BLaER1 treated with 17β-estradiol and CSF1 and Interleukin-3, amounts not matched to agents 10 nM and 100 nM (cell line): ENCODE measurements around the gene FLRT2.

ENCODE experiments used
- H3K27ac ChIP-seq, 11 experiments: shearing (Covaris generic); formaldehyde crosslinking; 2 replicates each; pipeline ENCODE4 v1.8.1; 2022
- H3K27me3 ChIP-seq, 11 experiments: shearing (Covaris generic); formaldehyde crosslinking; 2 replicates each; pipeline ENCODE4 v1.8.1; 2022
- H3K36me3 ChIP-seq, 11 experiments: shearing (Covaris generic); formaldehyde crosslinking; 2 replicates each; pipeline ENCODE4 v1.8.1; 2022
- H3K4me1 ChIP-seq, 10 experiments: shearing (Covaris generic); formaldehyde crosslinking; 2 replicates each; pipeline ENCODE4 v1.8.1; 2022
- H3K4me2 ChIP-seq, 11 experiments: shearing (Covaris generic); formaldehyde crosslinking; 2 replicates each; pipeline ENCODE4 v1.8.1; 2022
- H3K4me3 ChIP-seq, 10 experiments: shearing (Covaris generic); formaldehyde crosslinking; 2 replicates each; pipeline ENCODE4 v1.8.1; 2022
- H3K9ac ChIP-seq, 11 experiments: shearing (Covaris generic); formaldehyde crosslinking; 2 replicates each; pipeline ENCODE4 v1.8.1; 2022
- H3K9me3 ChIP-seq, 11 experiments: shearing (Covaris generic); formaldehyde crosslinking; replicated peaks in 1 of 11; 2 replicates each; pipeline ENCODE4 v1.8.1; 2022
- H4K20me1 ChIP-seq, 11 experiments: shearing (Covaris generic); formaldehyde crosslinking; 2 replicates each; pipeline ENCODE4 v1.8.1; 2022
- Cebpa-rat ChIP-seq, 11 experiments: shearing (Covaris generic); IDR thresholded peaks; 2 replicates each; pipeline ENCODE4 v1.8.1; 2022

FLRT2 gene

DNA sequence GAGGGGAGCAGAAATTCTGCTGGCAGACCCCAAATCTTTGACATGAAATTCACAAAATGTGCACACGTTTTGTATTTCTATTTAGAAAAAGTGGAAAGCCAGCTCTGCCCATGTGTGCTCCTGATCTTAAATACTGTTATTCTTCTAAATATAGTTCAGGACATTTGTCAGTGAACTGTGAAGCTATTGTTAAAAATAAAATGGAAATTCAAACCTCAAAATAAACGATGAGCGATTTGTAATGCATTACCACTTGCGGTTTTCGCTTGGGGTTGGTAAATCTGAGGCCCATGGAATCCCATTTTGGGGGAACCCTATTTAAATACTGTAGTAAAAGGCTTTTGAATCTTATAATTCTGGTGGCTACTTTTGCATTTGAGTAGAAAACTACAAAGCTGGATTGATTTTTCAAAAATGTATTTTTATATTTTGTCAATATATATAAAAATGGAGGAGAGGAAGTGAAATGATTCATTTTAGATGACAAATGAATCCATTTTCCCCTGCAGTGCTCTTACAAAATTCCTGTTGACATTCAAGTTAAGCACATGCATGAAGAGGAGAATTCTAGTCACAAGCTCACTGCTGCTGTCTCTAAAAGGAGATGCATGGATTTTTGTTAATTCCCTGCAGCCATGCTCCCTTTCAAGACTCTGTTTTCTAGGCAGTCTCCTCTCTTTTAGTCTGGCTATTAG lies 47.1 kb downstream of the FLRT2 start:
- H3K4me3 ChIP-seq = no peak overlapping the region
- H3K4me1 ChIP-seq = peaks cover 30 to 91% (median 40%) of the 10 kb centered on the region in 10 experiments
- peak overlapping the region in 9 of 11 experiments; percentile 22 to 73 (median 60); a peak in 16 of 22 replicates for H3K27ac ChIP-seq
- TF ChIP-seq Cebpa-rat (IDR thresholded peaks at IDR 0.05) = no peak
- H3K36me3 ChIP-seq = no peaks in the 10 kb centered on the region
- no peaks in the 10 kb centered on the region for H3K27me3 ChIP-seq
- H3K9ac ChIP-seq = peak overlapping the region in 4 of 11 experiments; percentile 16 to 53 (median 22); a peak in 2 of 22 replicates
- no peaks in the 10 kb centered on the region for H4K20me1 ChIP-seq
- H3K4me2 ChIP-seq = peak overlapping the region; percentile 51 to 86 (median 74)
- H3K9me3 ChIP-seq = peaks cover 0 to 11% (median 0%) of the 10 kb centered on the region in 11 experiments; a peak in 5 of 22 replicates

- Histone ChIP-seq H4K20me1 (no peaks in the 10 kb centered on the region), H3K4me2 (peak overlapping the region; percentile 51 to 86 (median 74)), H3K9ac (peak overlapping the region in 4 of 11 experiments; percentile 16 to 53 (median 22); a peak in 3 of 22 replicates), H3K27ac (peak overlapping the region in 10 of 11 experiments; percentile 4 to 73 (median 58); a peak in 17 of 22 replicates), H3K4me3 (no peak overlapping the region), H3K36me3 (no peaks in the 10 kb centered on the region), H3K27me3 (no peaks in the 10 kb centered on the region), H3K4me1 (peaks cover 30 to 85% (median 39%) of the 10 kb centered on the region in 10 experiments), H3K9me3 (peaks cover 0 to 11% (median 0%) of the 10 kb centered on the region in 11 experiments; a peak in 5 of 22 replicates)
- no peak for TF ChIP-seq Cebpa-rat (IDR thresholded peaks at IDR 0.05)
Observed at GRCh38 chr14:85577543-85578114, 47.7 kb downstream of the FLRT2 start.

DNA sequence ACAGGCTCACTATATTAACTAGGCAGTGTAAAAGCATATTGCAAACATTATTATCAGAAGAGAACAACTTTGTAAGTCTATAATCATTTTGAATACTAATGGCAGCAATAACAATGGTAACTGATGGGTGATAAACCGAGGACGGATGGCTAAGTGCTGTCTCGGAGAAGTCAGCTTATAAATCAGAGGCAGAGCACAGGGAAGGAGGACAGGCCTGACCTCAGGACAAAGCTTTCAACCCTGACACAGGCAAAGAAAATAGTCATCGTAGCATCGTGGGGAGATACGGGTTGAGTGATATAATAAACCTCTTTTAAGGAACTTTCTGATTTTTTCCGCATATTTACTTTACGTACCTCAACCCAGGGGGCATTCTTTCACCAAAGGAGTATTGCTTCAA lies 48.4 kb downstream of the FLRT2 start:
- H3K4me2 ChIP-seq = peak overlapping the region in 3 of 11 experiments; percentile 11 to 64 (median 52); a peak in 3 of 22 replicates
- peak overlapping the region in 2 of 11 experiments; percentile 13 to 28; a peak in 1 of 22 replicates for H3K27ac ChIP-seq
- no peak for TF ChIP-seq Cebpa-rat (IDR thresholded peaks at IDR 0.05)
- H3K9me3 ChIP-seq = peaks cover 0 to 11% (median 0%) of the 10 kb centered on the region in 11 experiments; a peak in 5 of 22 replicates
- H4K20me1 ChIP-seq = no peaks in the 10 kb centered on the region
- no peak overlapping the region for H3K4me3 ChIP-seq
- no peaks in the 10 kb centered on the region for H3K27me3 ChIP-seq
- no peak overlapping the region for H3K9ac ChIP-seq
- H3K36me3 ChIP-seq = no peaks in the 10 kb centered on the region
- H3K4me1 ChIP-seq = peaks cover 32 to 82% (median 35%) of the 10 kb centered on the region in 10 experiments

- no peak overlapping the region for H3K4me3 ChIP-seq
- peak overlapping the region in 3 of 11 experiments; percentile 11 to 64 (median 52); a peak in 3 of 22 replicates for H3K4me2 ChIP-seq
- H3K9me3 ChIP-seq = peaks cover 0 to 11% (median 0%) of the 10 kb centered on the region in 11 experiments; a peak in 5 of 22 replicates
- H4K20me1 ChIP-seq = no peaks in the 10 kb centered on the region
- peaks cover 32 to 82% (median 37%) of the 10 kb centered on the region in 10 experiments for H3K4me1 ChIP-seq
- TF ChIP-seq Cebpa-rat (IDR thresholded peaks at IDR 0.05) = no peak
- peak overlapping the region in 4 of 11 experiments; percentile 13 to 30 (median 27); a peak in 4 of 22 replicates for H3K27ac ChIP-seq
- H3K9ac ChIP-seq = no peak overlapping the region
- H3K27me3 ChIP-seq = no peaks in the 10 kb centered on the region
- H3K36me3 ChIP-seq = no peaks in the 10 kb centered on the region
Observed at GRCh38 chr14:85578930-85579329, 49.0 kb downstream of the FLRT2 start.

GRCh38 chr14:85579942-85580341 lies 50.0 kb downstream of the FLRT2 start:
- Histone ChIP-seq H3K36me3 (no peaks in the 10 kb centered on the region), H3K4me2 (peak overlapping the region in 1 of 11 experiments; percentile 64; a peak in 2 of 22 replicates), H3K4me1 (peaks cover 40 to 87% (median 45%) of the 10 kb centered on the region in 10 experiments), H3K9ac (no peak overlapping the region), H3K27me3 (no peaks in the 10 kb centered on the region), H3K4me3 (no peak overlapping the region), H3K9me3 (peaks cover 0 to 11% (median 0%) of the 10 kb centered on the region in 11 experiments; a peak in 5 of 22 replicates), H3K27ac (no peak overlapping the region), H4K20me1 (no peaks in the 10 kb centered on the region)
- TF ChIP-seq Cebpa-rat (IDR thresholded peaks at IDR 0.05) = no peak

DNA sequence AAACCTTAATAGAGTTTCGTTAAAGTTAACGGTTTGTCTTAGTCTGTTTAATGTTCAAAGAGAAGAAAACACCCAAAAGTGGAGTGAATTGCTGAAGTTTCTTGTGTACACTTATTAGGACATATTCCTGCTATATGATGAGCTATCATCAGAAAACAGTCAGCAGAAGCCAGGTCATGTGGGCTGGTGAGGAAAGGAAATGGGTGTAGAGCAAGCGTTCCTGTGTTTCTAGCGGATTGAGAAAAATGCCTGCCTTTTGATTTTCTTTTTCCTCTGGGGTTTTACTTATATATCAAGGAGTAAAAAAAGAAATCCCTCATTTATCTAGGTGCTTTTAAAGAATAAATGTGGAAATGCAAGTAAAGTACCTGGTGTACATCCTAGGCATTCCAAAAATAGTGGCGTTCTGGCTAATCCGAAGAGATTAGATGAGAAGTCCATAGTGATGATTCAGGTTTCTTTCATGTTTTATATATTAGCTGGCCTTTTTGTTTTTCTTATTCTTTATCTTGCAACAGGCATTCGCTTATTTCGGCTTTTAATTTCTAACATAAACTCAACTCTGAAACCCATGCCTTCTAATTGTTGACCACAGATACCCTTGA lies 50.7 kb downstream of the FLRT2 start:
- no peaks in the 10 kb centered on the region for H3K36me3 ChIP-seq
- TF ChIP-seq Cebpa-rat (IDR thresholded peaks at IDR 0.05) = no peak

GRCh38 chr14:85581691-85582090 lies 51.7 kb downstream of the FLRT2 start:
- Histone ChIP-seq H3K27me3 (no peaks in the 10 kb centered on the region), H3K36me3 (no peaks in the 10 kb centered on the region), H3K27ac (peak overlapping the region in 1 of 11 experiments; percentile 9; a peak in 1 of 22 replicates), H3K4me1 (peaks cover 26 to 82% (median 31%) of the 10 kb centered on the region in 10 experiments), H3K4me3 (no peak overlapping the region), H3K4me2 (peak overlapping the region in 1 of 11 experiments; percentile 25; a peak in 1 of 22 replicates), H3K9ac (no peak overlapping the region), H3K9me3 (peaks cover 0 to 11% (median 0%) of the 10 kb centered on the region in 11 experiments; a peak in 5 of 22 replicates), H4K20me1 (no peaks in the 10 kb centered on the region)
- no peak for TF ChIP-seq Cebpa-rat (IDR thresholded peaks at IDR 0.05)

More for the DNA sequence above, 50.7 kb downstream of the FLRT2 start:
- peak overlapping the region in 3 of 11 experiments; percentile 25 to 64 (median 46); a peak in 5 of 22 replicates for H3K4me2 ChIP-seq
- no peaks in the 10 kb centered on the region for H3K27me3 ChIP-seq
- H3K4me3 ChIP-seq = no peak overlapping the region
- H3K9ac ChIP-seq = no peak overlapping the region
- H4K20me1 ChIP-seq = no peaks in the 10 kb centered on the region
- H3K4me1 ChIP-seq = peaks cover 36 to 84% (median 39%) of the 10 kb centered on the region in 10 experiments
- H3K27ac ChIP-seq = peak overlapping the region in 2 of 11 experiments; percentile 5 to 13; a peak in 1 of 22 replicates
- peaks cover 0 to 11% (median 0%) of the 10 kb centered on the region in 11 experiments; a peak in 5 of 22 replicates for H3K9me3 ChIP-seq

DNA sequence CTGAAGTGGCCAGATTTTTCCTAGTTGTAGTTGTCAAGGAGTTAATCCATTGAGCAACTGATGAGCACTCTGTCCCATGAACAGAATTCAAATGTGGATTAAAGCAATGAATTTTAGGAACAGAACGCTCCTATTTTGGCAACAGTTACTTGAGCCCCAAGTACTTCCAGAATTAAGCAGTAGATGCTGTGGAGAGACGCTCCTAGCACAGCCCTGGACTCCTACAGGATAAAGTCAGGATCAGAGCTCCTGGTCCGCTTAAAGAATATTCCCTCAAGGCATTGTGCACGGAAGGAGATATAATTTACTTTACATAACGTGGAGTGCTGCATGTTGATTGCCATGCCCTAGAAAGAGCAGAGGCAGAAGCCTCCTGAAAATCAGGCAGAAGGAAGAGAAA lies 53.4 kb downstream of the FLRT2 start:
- Histone ChIP-seq H3K27me3 (no peaks in the 10 kb centered on the region), H4K20me1 (no peaks in the 10 kb centered on the region), H3K27ac (no peak overlapping the region), H3K4me3 (no peak overlapping the region), H3K4me1 (peaks cover 20 to 82% (median 29%) of the 10 kb centered on the region in 10 experiments), H3K4me2 (peak overlapping the region; percentile 50 to 77 (median 63); a peak in 20 of 22 replicates), H3K9ac (no peak overlapping the region), H3K36me3 (no peaks in the 10 kb centered on the region), H3K9me3 (peaks cover 0 to 11% (median 0%) of the 10 kb centered on the region in 11 experiments; a peak in 5 of 22 replicates)
- no peak for TF ChIP-seq Cebpa-rat (IDR thresholded peaks at IDR 0.05)
